CMK (cell line): Measurements from ENCODE around the gene CDC25B.

Experiments used
- DNase-seq: peaks from one replicate; pipeline ENCODE4 v3.0.0-alpha.2; 2010; ENCODE audit warnings: low read depth

CDC25B gene

GRCh38 chr20:3764659-3765058 is 31.5 kb upstream of the CDC25B start:
- no peak for DNase-seq

GRCh38 chr20:3765171-3765882 is 30.8 kb upstream of the CDC25B start:
- DNase-seq = no peak

GRCh38 chr20:3766422-3767109 is 29.5 kb upstream of the CDC25B start:
- DNase-seq = no peak

- no peak for DNase-seq
These were observed 29.0 kb upstream of the CDC25B start for GRCh38 chr20:3767110-3767426.

- DNase-seq = peak; percentile 100
These were observed 28.4 kb upstream of the CDC25B start, which contains the start of gene ADISSP for GRCh38 chr20:3767427-3768341. Gene ADISSP (minus strand): TSS chr20:3767753. CDS start chr20:3760100, 7,653 bp downstream.

GRCh38 chr20:3768342-3769130 is 27.6 kb upstream of the CDC25B start:
- peak; percentile 75 for DNase-seq

GRCh38 chr20:3771552-3772058 is 24.5 kb upstream of the CDC25B start:
- DNase-seq = no peak

- no peak for DNase-seq
These were observed 20.5 kb upstream of the CDC25B start for GRCh38 chr20:3775457-3776108.

GRCh38 chr20:3777381-3777715 is 18.8 kb upstream of the CDC25B start:
- DNase-seq = no peak

- no peak for DNase-seq
These were observed 18.1 kb upstream of the CDC25B start for GRCh38 chr20:3777716-3778629.

GRCh38 chr20:3778976-3779375 is 17.1 kb upstream of the CDC25B start:
- no peak for DNase-seq

- peak; percentile 82 for DNase-seq
These were observed 14.8 kb upstream of the CDC25B start, which contains the start of gene SPEF1 for GRCh38 chr20:3781153-3781910. Gene SPEF1 (minus strand): TSS chr20:3781448. CDS start chr20:3781287, 161 bp downstream.

GRCh38 chr20:3782597-3782996 is 13.5 kb upstream of the CDC25B start:
- no peak for DNase-seq

- no peak for DNase-seq
These were observed 13.0 kb upstream of the CDC25B start for GRCh38 chr20:3783068-3783489.

- DNase-seq = no peak
These were observed 12.5 kb upstream of the CDC25B start for GRCh38 chr20:3783511-3784195.

- no peak for DNase-seq
These were observed 11.8 kb upstream of the CDC25B start for GRCh38 chr20:3784216-3784853.

GRCh38 chr20:3784863-3785239 is 11.3 kb upstream of the CDC25B start:
- DNase-seq = no peak
